ENCODE results near the gene COX4I1. TPM values are rescaled to one million over a fixed set of nuclear protein-coding genes. Genes with fewer than 3 reads are reported as not detected.

COX4I1 gene
- polyA plus RNA-seq, 1 experiment, result 828 TPM

DNA sequence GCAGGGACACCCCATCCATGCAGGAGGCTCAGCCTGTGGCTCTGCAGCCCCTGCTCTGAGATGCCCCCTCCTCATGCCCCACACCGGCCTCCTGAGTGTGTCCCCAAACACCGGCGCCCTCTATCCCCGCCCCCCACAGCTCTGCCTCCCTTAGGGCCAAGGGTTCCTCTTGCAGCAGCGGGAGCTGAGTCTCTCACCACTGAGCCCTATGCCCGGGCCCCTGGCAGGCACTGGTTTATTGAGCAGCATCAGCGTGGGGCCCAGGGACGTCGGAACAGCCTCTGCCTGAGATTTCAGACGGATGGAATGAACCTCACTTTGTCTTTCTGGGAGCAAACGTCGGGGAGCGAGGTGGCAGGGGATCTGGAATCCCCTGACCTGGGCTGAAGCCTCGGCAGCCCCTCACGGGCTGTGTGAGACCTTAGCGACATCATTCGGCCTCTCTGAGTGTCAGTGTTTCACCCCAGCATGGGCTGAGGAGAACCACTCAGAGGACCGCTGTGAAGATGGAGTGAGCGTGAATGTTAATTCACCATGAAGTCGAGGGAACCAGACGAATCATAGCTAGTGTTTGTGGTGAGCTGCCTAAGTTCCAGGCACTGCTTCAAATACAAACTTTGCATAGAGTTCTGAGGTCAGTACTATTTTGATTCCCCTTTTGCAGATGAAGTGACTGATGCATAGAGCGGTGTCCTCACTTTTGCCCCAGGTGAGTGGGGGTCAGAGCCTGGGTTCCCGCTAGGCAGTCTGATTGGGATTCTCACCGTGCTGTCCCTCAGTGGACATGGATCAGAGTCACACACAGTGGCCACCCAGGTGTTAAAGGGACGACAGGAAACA, 43.3 kb upstream of the COX4I1 start:
- CTCF ChIA-PET, result no interaction called here

DNA sequence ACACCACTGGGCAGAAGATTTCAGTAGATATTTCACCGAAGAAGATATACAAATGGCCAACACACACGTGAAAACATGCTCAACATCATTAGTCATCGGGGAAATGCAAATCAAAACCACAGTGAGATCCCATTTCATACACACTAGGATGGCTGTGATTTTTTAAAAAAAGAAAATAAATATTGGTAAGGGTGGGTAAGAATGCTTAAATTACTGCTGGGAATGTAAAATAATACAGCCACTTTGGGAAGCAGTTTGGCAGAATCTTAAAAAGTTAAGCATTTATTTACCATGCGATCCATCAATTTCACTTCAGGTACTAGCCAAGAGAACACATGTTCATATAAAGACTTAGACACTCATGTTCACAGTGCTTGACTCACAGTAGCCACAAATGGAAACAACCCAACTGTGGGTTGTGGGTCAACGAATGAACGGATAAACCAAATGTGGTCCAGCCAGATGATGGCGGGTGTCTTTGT, 42.1 kb upstream of the COX4I1 start:
- H3K27me3 ChIP-seq (ENCODE audit: control insufficient read depth, insufficient read depth, low read length), result no peaks in the 10 kb centered on the region
- peak; percentile 67 for DNase-seq (ENCODE audit: low read depth, low spot score)
- H3K9me3 ChIP-seq (ENCODE audit: control insufficient read depth, insufficient read depth, low read length), result no peaks in the 10 kb centered on the region
- no peak overlapping the region for H3K27ac ChIP-seq (ENCODE audit: low read depth, low read length)
- POLR2A ChIA-PET, result no interaction called here
- CTCF ChIA-PET, result no interaction called here
- TF ChIP-seq, protein P1, sequence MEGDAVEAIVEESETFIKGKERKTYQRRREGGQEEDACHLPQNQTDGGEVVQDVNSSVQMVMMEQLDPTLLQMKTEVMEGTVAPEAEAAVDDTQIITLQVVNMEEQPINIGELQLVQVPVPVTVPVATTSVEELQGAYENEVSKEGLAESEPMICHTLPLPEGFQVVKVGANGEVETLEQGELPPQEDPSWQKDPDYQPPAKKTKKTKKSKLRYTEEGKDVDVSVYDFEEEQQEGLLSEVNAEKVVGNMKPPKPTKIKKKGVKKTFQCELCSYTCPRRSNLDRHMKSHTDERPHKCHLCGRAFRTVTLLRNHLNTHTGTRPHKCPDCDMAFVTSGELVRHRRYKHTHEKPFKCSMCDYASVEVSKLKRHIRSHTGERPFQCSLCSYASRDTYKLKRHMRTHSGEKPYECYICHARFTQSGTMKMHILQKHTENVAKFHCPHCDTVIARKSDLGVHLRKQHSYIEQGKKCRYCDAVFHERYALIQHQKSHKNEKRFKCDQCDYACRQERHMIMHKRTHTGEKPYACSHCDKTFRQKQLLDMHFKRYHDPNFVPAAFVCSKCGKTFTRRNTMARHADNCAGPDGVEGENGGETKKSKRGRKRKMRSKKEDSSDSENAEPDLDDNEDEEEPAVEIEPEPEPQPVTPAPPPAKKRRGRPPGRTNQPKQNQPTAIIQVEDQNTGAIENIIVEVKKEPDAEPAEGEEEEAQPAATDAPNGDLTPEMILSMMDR (IDR thresholded peaks at IDR 0.05; ENCODE audit: low read depth, low read length), result no peak
- no peak overlapping the region for H3K4me3 ChIP-seq (ENCODE audit: low read depth, low read length)

More for the DNA sequence above, 43.3 kb upstream of the COX4I1 start:
- TF ChIP-seq, protein P1 (IDR thresholded peaks at IDR 0.05; ENCODE audit: low read depth, low read length), result no peak
- POLR2A ChIA-PET, result no interaction called here
- no peak for DNase-seq (ENCODE audit: low read depth, low spot score)
- Histone ChIP-seq H3K4me3 (ENCODE audit: low read depth, low read length) (no peak overlapping the region), H3K27ac (ENCODE audit: low read depth, low read length) (no peak overlapping the region), H3K27me3 (ENCODE audit: control insufficient read depth, insufficient read depth, low read length) (no peaks in the 10 kb centered on the region), H3K9me3 (ENCODE audit: control insufficient read depth, insufficient read depth, low read length) (no peaks in the 10 kb centered on the region)

DNA sequence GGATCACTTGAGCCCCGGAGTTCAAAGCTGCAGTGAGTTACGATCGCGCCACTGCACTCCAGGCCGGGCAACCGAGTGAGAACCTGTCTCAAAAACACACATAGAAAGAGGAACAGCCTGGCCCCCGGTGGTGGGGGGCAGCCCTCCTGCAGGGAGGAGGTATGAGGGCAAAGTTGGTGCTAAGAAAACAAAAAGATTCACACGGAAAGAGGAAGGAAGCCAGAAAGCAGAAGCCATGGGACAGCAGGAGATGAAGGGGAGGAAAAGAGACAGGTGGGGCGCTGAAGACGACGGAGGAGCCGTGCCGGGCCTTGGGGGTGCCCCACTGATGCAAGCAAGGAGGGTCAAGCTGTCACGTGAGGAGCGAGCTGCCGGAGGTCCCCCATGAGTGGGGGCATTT, 40.4 kb upstream of the COX4I1 start:
- POLR2A ChIA-PET, result no interaction called here
- TF ChIP-seq, protein P1 (IDR thresholded peaks at IDR 0.05; ENCODE audit: low read depth, low read length), result no peak

DNA sequence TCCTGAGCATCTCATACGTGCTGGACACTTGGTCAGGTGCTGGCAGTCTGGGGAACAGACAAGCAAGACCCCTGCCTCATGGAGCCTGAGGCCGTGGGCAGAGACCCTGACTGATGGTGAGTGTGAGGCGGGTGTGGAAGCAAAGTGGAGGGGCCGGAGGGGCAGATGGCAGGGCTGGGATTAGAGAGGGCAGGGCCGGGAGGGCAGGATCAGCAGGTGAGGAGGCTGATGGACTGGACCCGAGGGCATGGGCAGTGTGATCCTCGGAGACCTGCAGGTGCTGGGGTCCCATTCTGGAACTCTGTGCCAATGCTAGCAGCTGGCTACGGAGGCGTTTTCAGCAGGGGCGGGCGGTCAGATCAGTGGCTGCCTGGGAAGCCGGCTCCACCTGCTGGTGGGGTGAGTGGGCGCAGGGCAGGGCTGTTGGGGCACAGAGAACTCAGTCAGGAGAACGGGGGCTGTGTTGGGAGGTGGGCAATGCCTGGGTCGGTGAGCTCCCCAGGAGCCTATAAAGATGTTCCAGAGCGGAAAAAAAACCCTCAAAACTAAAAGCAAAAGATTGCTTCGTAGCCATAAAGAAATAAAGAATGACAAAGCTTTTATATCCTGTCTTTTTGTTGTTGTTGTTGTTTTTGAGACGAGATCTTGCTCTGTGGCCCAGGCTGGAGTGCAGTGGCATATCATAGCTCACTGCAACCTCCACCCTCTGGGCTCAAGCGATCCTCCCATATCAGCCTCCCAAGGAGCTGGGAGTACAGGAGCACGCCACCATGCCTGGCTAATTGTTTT, 39.7 kb upstream of the COX4I1 start:
- CTCF ChIA-PET, result interaction anchor here (1.3 kb wide), 1 partner anchor 11 kb away, joined by 3 read pairs; no protein-coding TSS in a partner anchor
- Histone ChIP-seq H3K9me3 (ENCODE audit: control insufficient read depth, insufficient read depth, low read length) (no peaks in the 10 kb centered on the region), H3K27ac (ENCODE audit: low read depth, low read length) (no peak overlapping the region), H3K27me3 (ENCODE audit: control insufficient read depth, insufficient read depth, low read length) (no peaks in the 10 kb centered on the region), H3K4me3 (ENCODE audit: low read depth, low read length) (no peak overlapping the region)
- DNase-seq (ENCODE audit: low read depth, low spot score), result no peak
- TF ChIP-seq, protein P1 (IDR thresholded peaks at IDR 0.05; ENCODE audit: low read depth, low read length), result peak; percentile 38
- POLR2A ChIA-PET, result no interaction called here

More for the DNA sequence above, 40.4 kb upstream of the COX4I1 start:
- DNase-seq (ENCODE audit: low read depth, low spot score), result no peak
- Histone ChIP-seq H3K9me3 (ENCODE audit: control insufficient read depth, insufficient read depth, low read length) (no peaks in the 10 kb centered on the region), H3K27ac (ENCODE audit: low read depth, low read length) (no peak overlapping the region), H3K4me3 (ENCODE audit: low read depth, low read length) (no peak overlapping the region), H3K27me3 (ENCODE audit: control insufficient read depth, insufficient read depth, low read length) (no peaks in the 10 kb centered on the region)
- CTCF ChIA-PET, result no interaction called here

DNA sequence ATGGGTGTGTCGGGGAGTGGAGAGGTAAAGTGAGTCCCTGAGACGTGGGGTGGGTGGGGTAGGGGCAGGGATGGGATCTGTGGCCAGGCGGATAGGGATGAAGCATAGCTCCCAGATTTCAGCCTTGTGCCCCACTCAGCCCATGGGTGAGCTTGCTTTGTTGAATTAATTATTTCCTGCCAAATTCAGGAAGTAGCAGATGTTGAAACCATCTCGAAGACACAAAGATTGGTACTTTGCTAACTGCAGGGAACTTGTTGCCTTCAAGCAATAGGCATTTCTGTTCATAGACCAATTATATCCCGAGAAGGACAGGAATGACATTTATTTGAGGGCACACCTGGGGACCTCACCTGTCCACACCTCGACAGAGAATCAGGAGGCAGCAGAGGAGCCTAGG, 37.6 kb upstream of the COX4I1 start:
- TF ChIP-seq, protein P1 (IDR thresholded peaks at IDR 0.05; ENCODE audit: low read depth, low read length), result no peak
- ChIA-PET CTCF (no interaction called here), POLR2A (no interaction called here)
- no peaks in the 10 kb centered on the region for H3K27me3 ChIP-seq (ENCODE audit: control insufficient read depth, insufficient read depth, low read length)
- no peak overlapping the region for H3K27ac ChIP-seq (ENCODE audit: low read depth, low read length)
- no peaks in the 10 kb centered on the region for H3K9me3 ChIP-seq (ENCODE audit: control insufficient read depth, insufficient read depth, low read length)
- no peak overlapping the region for H3K4me3 ChIP-seq (ENCODE audit: low read depth, low read length)
- DNase-seq (ENCODE audit: low read depth, low spot score), result no peak
